CD4-positive, alpha-beta T cell (primary cell): ENCODE results near the gene MAP7D3. TPM values are rescaled to one million over a fixed set of nuclear protein-coding genes. Genes with fewer than 3 reads are reported as not detected.
"Not testable (repeated sequence)": the region's sequence is repeated elsewhere in the genome, so short reads cannot be mapped to it uniquely, and the experiment has no call there.

Source experiments
- ATAC-seq: fragments of 200-7000 bp; cut with Tn5 transposase; one replicate; pipeline ENCODE4 v1.10.0; 2022; ENCODE audit warnings: mild to moderate bottlenecking; ENCODE audit not compliant: poor library complexity
- CTCF ChIA-PET: fragments of 350-600 bp; sonication (Branson Sonifier 250); formaldehyde crosslinking; loops from one replicate; lab custom pipeline; 2021; ENCODE audit warnings: antibody characterized with exemption, inconsistent platforms; lab: Charles Lee
- POLR2A ChIA-PET: fragments of 350-600 bp; sonication (Branson Sonifier 250); formaldehyde crosslinking; loops from one replicate; lab custom pipeline; 2021; ENCODE audit warnings: antibody characterized with exemption, inconsistent platforms; lab: Charles Lee
- DNase-seq, 14 experiments: peaks; one replicate each; pipeline ENCODE4 v3.0.0-alpha.2; 2013 to 2020; ENCODE audit warnings: mixed read lengths in 2 of 14
- H3K27ac ChIP-seq, 2 donors: one replicate each; pipeline versions ENCODE4 v1.5.1 to v1.7.0; 2013; ENCODE audit warnings: low read length in 2 of 2, low read depth in 1 of 2, mild to moderate bottlenecking in 1 of 2
- H3K27me3 ChIP-seq, 2 experiments: 1 replicate in 1 of 2; 2 replicates in 1 of 2; pipeline versions ENCODE4 v1.6.1 to v1.7.0; 2013; ENCODE audit warnings: low read length in 2 of 2, control low read depth in 1 of 2, mild to moderate bottlenecking in 1 of 2, moderate library complexity in 1 of 2; ENCODE audit not compliant: insufficient read depth in 2 of 2, control insufficient read depth in 1 of 2
- H3K36me3 ChIP-seq: one replicate; pipeline ENCODE4 v1.6.1; 2013; ENCODE audit warnings: low read length, control low read depth; ENCODE audit not compliant: insufficient read depth
- H3K4me1 ChIP-seq: one replicate; pipeline ENCODE4 v1.6.1; 2013; ENCODE audit warnings: low read length, control low read depth; ENCODE audit not compliant: insufficient read depth
- H3K4me3 ChIP-seq: one replicate; pipeline ENCODE4 v1.5.1; 2013; ENCODE audit warnings: mild to moderate bottlenecking, low read length, moderate library complexity
- H3K9me3 ChIP-seq, 2 experiments: 1 replicate in 1 of 2; 2 replicates in 1 of 2; pipeline versions ENCODE4 v1.6.1 to v1.7.0; 2013; ENCODE audit warnings: low read length in 2 of 2, mild to moderate bottlenecking in 2 of 2, control low read depth in 1 of 2, moderate library complexity in 1 of 2; ENCODE audit not compliant: control insufficient read depth in 1 of 2, insufficient read depth in 1 of 2
- H3K27ac Mint-ChIP-seq: one replicate; pipeline ENCODE4 v1.8.0; 2020; ENCODE audit warnings: mixed read lengths
- H3K27me3 Mint-ChIP-seq: one replicate; pipeline ENCODE4 v1.8.0; 2021; ENCODE audit warnings: mixed read lengths
- H3K36me3 Mint-ChIP-seq: one replicate; pipeline ENCODE4 v1.8.0; 2021; ENCODE audit warnings: low read depth, mixed read lengths
- H3K4me1 Mint-ChIP-seq: one replicate; pipeline ENCODE4 v1.8.0; 2021; ENCODE audit warnings: low read depth, mixed read lengths
- H3K4me3 Mint-ChIP-seq: one replicate; pipeline ENCODE4 v1.8.0; 2020; ENCODE audit warnings: mild to moderate bottlenecking, mixed read lengths
- H3K9me3 Mint-ChIP-seq: one replicate; pipeline ENCODE4 v1.8.0; 2020; ENCODE audit warnings: mixed read lengths
- CTCF ChIP-seq: fragments of 200-600 bp; IDR thresholded peaks from one replicate; pipeline ENCODE4 v1.8.0; 2022; ENCODE audit warnings: antibody characterized with exemption, mild to moderate bottlenecking
- intact Hi-C, 2 experiments: fragments of 100-400 bp; cut with DNase I in 1 of 2; cut with micrococcal nuclease in 1 of 2; formaldehyde crosslinking; loops; one replicate each; pipeline versions ENCODE4 v1.15.1 to v1.9.0; 2023 to 2025; cut with DNase I, micrococcal nuclease
- polyA plus RNA-seq, 2 donors: library from polyadenylated mRNA; unstranded; fragments of 120-200 nt; gene quantifications; one replicate each; pipeline ENCODE4 v1.2.1, GENCODE V29; 2013
- total RNA-seq, 174 experiments: library from RNA in 2 of 174; stranded (reverse) in 2 of 174; gene quantifications; one replicate each; pipeline ENCODE4 v1.2.3 and lab custom pipeline; 2021 to 2026

MAP7D3 gene
- total RNA-seq (1 to 10 TPM; 3.2 to 3.7 TPM), total RNA-seq (lab: John Stamatoyannopoulos, UW) (8.8 to 64.7 (median 26.1) reads per million in 172 experiments)
- polyA plus RNA-seq (2013, experiment 1 of 2) = 9.2 TPM
- 9.7 TPM for polyA plus RNA-seq (2013, experiment 2 of 2)

GRCh38 chrX:136251041-136251991 is at the start of gene MAP7D3:
TSS of gene MAP7D3 (minus strand) at chrX:136251400. CDS start at chrX:136251358, 42 bp downstream.
- Mint-ChIP-seq H3K4me1 (peaks cover 9% of the 10 kb centered on the region), H3K9me3 (no peaks in the 10 kb centered on the region), H3K27ac (peak within 1 kb of the TSS; percentile 84), H3K36me3 (peaks cover 5% of the 10 kb centered on the region), H3K4me3 (peak within 1 kb of the TSS; percentile 95), H3K27me3 (no peaks in the 10 kb centered on the region)
- H3K4me1 ChIP-seq = peaks cover 8% of the 10 kb centered on the region
- intact Hi-C loops = loop anchor here in 1 of 2 experiments (10.0 kb wide), 1 partner anchor 243 kb away; the partner anchor contains the start of gene HTATSF1
- ATAC-seq = peak; percentile 88
- ChIA-PET CTCF (no interaction called here), POLR2A (no interaction called here)
- peak within 1 kb of the TSS; percentile 58 for H3K4me3 ChIP-seq
- no peaks in the 10 kb centered on the region for H3K27me3 ChIP-seq
- TF ChIP-seq CTCF = no peak
- no peaks in the 10 kb centered on the region for H3K36me3 ChIP-seq
- H3K27ac ChIP-seq = peak within 1 kb of the TSS in 1 of 2 donors; percentile 29
- no peaks in the 10 kb centered on the region for H3K9me3 ChIP-seq
- DNase-seq = peak; percentile 40 to 89 (median 61)

DNA sequence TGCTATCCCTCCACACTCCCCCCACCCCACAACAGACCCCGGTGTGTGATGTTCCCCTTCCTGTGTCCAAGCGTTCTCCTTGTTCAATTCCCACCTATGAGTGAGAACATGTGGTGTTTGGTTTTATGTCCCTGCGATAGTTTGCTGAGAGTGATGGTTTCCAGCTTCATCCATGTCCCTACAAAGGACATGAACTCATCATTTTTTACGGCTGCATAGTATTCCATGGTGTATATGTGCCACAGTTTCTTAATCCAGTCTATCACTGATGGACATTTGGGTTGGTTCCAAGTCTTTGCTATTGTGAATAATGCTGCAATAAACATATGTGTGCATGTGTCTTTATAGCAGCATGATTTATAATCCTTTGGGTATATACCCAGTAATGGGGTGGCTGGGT is 49.5 kb upstream of the MAP7D3 start, which contains the start of gene ADGRG4:
Gene ADGRG4, plus strand, starts transcription at position 243 of the 400 bp plus-strand sequence. CDS start 7,815 bp downstream, outside the sequence.
- H3K4me3 ChIP-seq, H3K9me3 ChIP-seq, H3K4me1 ChIP-seq, CTCF ChIA-PET, H3K27me3 Mint-ChIP-seq, POLR2A ChIA-PET, H3K9me3 Mint-ChIP-seq, intact Hi-C loops, H3K4me3 Mint-ChIP-seq, H3K36me3 Mint-ChIP-seq, DNase-seq, H3K27me3 ChIP-seq, ATAC-seq, H3K27ac ChIP-seq, H3K4me1 Mint-ChIP-seq, H3K27ac Mint-ChIP-seq, H3K36me3 ChIP-seq: not testable (repeated sequence)

- Mint-ChIP-seq H3K27me3 (no peaks in the 10 kb centered on the region), H3K36me3 (no peaks in the 10 kb centered on the region), H3K4me1 (no peaks in the 10 kb centered on the region), H3K27ac (no peak overlapping the region), H3K4me3 (no peak overlapping the region), H3K9me3 (no peaks in the 10 kb centered on the region)
- no peaks in the 10 kb centered on the region for H3K4me1 ChIP-seq
- intact Hi-C loops = no loop called here
- no peak overlapping the region for H3K27ac ChIP-seq
- no peak for DNase-seq
- H3K36me3 ChIP-seq = no peaks in the 10 kb centered on the region
- TF ChIP-seq CTCF = no peak
- H3K27me3 ChIP-seq = no peaks in the 10 kb centered on the region
- no peaks in the 10 kb centered on the region for H3K9me3 ChIP-seq
- CTCF ChIA-PET = no interaction called here
- no peak for ATAC-seq
- POLR2A ChIA-PET = no interaction called here
- no peak overlapping the region for H3K4me3 ChIP-seq
These were observed 44.2 kb upstream of the MAP7D3 start for GRCh38 chrX:136295380-136295779.
